ENCODE measurements around the gene CAMK2A. TPM values are rescaled to one million over a fixed set of nuclear protein-coding genes. Genes with fewer than 3 reads are reported as not detected.

Gene CAMK2A
- total and polyA plus RNA-seq, 9 donors: 0.12 to 1.3 (median 0.62) TPM

- TF ChIP-seq POLR2A (IDR thresholded peaks at IDR 0.05): no peak
- TF ChIP-seq CTCF (IDR thresholded peaks at IDR 0.05): no peak
- TF ChIP-seq EP300 (IDR thresholded peaks at IDR 0.05): no peak
- Histone ChIP-seq H3K4me1 (ENCODE audit: insufficient read depth) (peaks cover 10% of the 10 kb centered on the region), H3K27me3 (no peaks in the 10 kb centered on the region), H3K36me3 (no peaks in the 10 kb centered on the region), H3K9me3 (no peaks in the 10 kb centered on the region), H3K4me3 (no peak overlapping the region), H3K27ac (no peak overlapping the region)
- intact Hi-C loops (cut with DNase I): no loop called here
- DNase-seq: peak in 1 of 5 donors; percentile 2
- 54 to 75% (median 70%) methylated on average over 4 of the region's 4 CpGs for WGBS, 3 donors
These were observed 17.2 kb upstream of the CAMK2A start for GRCh38 chr5:150306775-150307174.

GRCh38 chr5:150305557-150305956 lies 16.0 kb upstream of the CAMK2A start:
- no peak for DNase-seq
- peaks cover 10% of the 10 kb centered on the region for H3K4me1 ChIP-seq (ENCODE audit: insufficient read depth)
- H3K4me3 ChIP-seq: no peak overlapping the region
- 41 to 56% (median 48%) methylated on average over 1 of the region's 1 CpG for WGBS, 3 donors
- TF ChIP-seq POLR2A (IDR thresholded peaks at IDR 0.05) (no peak), CTCF (IDR thresholded peaks at IDR 0.05) (no peak), EP300 (IDR thresholded peaks at IDR 0.05) (no peak)
- no peaks in the 10 kb centered on the region for H3K27me3 ChIP-seq
- H3K9me3 ChIP-seq: no peaks in the 10 kb centered on the region
- H3K27ac ChIP-seq: no peak overlapping the region
- no peaks in the 10 kb centered on the region for H3K36me3 ChIP-seq
- intact Hi-C loops (cut with DNase I): no loop called here

- intact Hi-C loops (cut with DNase I): no loop called here
- H3K36me3 ChIP-seq: no peaks in the 10 kb centered on the region
- H3K27me3 ChIP-seq: no peaks in the 10 kb centered on the region
- H3K4me1 ChIP-seq (ENCODE audit: insufficient read depth): peaks cover 10% of the 10 kb centered on the region
- DNase-seq: no peak
- 87 to 90% (median 90%) methylated on average over 2 of the region's 2 CpGs for WGBS, 3 donors
- no peaks in the 10 kb centered on the region for H3K9me3 ChIP-seq
- TF ChIP-seq POLR2A (IDR thresholded peaks at IDR 0.05) (no peak), EP300 (IDR thresholded peaks at IDR 0.05) (no peak), CTCF (IDR thresholded peaks at IDR 0.05) (no peak)
- no peak overlapping the region for H3K27ac ChIP-seq
- H3K4me3 ChIP-seq: no peak overlapping the region
These were observed 15.5 kb upstream of the CAMK2A start for GRCh38 chr5:150305095-150305494.

- Histone ChIP-seq H3K27me3 (no peaks in the 10 kb centered on the region), H3K4me1 (ENCODE audit: insufficient read depth) (peaks cover 10% of the 10 kb centered on the region), H3K27ac (peak overlapping the region in 1 of 2 donors; percentile 8), H3K36me3 (no peaks in the 10 kb centered on the region), H3K9me3 (no peaks in the 10 kb centered on the region), H3K4me3 (no peak overlapping the region)
- no peak for TF ChIP-seq CTCF (IDR thresholded peaks at IDR 0.05)
- intact Hi-C loops (cut with DNase I): no loop called here
- DNase-seq: peak in 1 of 5 donors; percentile 12
- WGBS, 3 donors: 73 to 76% (median 76%) methylated on average over 4 of the region's 4 CpGs
These were observed 15.0 kb upstream of the CAMK2A start for GRCh38 chr5:150304481-150305081.
